HG02642 (cell line): ENCODE results near the gene HSPA12A.

Experiments
- ATAC-seq: cut with Tn5 transposase; IDR thresholded peaks from one replicate; pipeline ENCODE4 v1.9.1; 2021; ENCODE audit warnings: mild to moderate bottlenecking; ENCODE audit not compliant: unreplicated experiment, poor library complexity

The HSPA12A gene

DNA sequence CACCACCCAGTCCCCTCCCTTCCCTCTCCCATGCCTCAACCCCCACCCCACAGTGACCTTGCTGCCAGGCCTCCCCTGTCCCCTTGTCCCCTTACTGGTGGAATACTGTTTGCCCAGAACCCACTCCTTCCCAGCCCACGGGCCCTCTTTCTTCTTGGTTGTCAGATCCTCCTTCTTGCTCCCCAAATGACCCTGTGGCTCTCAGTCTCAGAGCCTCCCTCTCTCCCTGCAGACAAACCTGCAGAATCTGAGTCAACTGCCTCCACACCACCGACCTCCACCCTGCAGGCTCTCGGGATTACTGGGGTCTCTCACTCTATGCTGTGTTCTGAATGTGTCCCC lies 47.5 kb downstream of the HSPA12A start:
- no peak for ATAC-seq

DNA sequence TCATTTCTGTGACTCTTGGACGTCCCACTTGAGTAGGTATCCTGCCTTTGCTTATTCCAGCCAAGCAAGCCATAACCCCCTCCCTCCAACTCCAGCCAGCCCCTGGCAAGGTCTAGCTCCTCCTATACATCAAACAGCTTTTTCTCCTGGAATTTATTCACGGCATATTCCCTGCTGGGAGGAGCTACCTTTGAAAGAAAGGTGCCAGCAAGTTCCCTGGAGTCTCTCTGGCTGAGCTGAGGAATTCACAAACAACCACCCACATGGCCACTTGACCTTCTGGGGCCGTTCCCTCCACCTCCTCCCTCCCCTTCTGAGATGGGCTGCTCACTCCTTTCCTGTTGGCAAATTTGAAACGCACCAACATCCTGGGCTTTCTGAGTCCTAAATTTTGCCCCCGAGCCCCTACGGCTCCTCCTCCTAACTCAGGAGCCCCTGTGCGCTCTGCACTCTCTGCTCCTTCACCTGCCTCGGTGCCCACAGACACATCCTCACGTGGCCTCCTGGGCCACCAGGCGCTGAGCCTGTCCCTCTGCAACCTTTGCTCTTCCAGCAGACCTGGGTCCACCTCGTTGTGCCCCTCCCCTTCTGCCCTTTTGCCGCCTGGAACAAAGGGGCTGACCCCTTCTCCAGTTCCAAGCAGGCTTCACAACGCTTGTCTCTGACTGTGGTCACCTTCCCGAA lies 48.0 kb downstream of the HSPA12A start:
- ATAC-seq, result no peak

DNA sequence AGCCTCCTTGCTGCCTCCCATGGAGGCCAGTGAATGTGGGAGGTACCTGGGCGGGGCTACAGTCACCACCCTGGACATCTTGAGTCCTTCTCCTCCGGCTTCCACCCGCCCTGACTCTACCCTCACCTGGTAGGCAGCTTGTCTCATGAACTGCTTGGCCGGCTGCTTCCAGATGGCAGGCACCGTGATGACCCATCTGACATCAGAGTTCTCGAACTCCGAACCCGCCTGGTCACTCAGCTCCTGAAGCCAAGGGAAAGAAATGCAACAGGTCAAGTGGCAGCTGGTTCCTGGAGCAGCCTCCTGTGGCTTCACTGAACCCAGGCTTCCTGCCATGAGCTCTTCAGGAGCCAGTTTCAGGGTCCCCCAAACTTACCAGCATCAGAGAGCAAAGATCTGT lies 50.1 kb downstream of the HSPA12A start:
- no peak for ATAC-seq

DNA sequence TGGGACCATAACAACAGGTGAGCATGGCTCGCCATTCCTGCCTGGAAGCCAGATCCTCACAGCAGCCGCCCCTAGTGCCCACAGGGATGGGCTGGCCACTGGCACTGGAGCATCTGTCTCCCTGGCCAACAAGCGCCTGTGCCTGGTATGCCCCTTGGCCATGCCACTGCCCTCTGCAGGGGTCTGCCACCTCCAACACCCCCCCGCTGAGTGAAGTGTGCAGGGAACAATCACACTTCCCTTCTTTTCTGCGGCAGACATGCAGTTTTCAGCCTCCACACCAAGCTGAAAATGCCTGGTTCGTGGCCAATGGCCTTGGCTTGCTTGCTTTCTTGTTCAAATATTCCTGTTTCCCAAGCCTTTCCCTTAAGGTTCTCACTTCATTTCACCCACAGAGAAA lies 50.7 kb downstream of the HSPA12A start:
- no peak for ATAC-seq

DNA sequence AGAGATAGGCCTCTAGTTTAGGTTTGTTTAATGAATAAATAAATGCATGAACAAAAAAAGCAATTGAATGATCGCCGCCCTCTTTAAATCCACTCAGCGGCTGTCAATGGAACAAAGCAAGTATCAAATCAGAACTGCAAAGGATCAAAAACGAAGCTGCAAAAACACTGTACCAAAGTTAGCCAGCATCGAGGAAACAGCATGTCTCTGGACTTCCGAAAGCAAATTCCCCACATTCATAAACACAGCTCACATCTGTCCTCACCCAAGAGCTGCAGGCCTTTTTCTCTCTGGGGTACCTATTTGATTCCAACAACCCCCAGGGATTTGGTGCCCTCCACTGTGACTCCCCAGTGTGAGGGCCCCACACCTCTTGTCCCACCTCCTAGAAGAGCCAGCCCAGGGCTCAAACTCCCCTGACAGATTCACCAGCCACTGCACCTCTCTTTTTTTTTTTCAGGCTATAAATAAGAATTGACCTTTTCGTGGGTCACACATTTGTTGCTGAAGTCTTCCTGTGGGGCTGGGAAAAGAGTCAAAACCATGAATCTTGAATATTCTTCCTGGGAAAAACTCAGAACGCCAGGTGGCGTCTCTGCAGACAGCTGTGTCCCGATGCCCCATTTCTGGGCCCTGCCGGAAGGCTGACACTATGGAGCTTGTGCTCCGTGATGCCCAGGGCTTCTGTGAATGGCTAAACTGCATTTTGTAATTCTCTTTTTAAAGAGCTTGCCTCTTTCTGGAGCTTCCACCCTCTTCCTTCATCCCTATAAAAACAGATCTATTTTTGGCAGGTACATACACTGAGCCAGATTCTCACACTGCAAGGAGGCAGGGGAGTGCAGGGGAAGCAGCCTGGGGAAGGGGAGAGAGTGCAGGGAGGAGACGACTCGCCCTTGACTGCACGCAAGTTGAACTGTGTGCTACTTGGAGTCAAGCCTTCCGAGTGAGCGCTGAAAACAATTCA lies 51.7 kb downstream of the HSPA12A start:
- ATAC-seq, result no peak

DNA sequence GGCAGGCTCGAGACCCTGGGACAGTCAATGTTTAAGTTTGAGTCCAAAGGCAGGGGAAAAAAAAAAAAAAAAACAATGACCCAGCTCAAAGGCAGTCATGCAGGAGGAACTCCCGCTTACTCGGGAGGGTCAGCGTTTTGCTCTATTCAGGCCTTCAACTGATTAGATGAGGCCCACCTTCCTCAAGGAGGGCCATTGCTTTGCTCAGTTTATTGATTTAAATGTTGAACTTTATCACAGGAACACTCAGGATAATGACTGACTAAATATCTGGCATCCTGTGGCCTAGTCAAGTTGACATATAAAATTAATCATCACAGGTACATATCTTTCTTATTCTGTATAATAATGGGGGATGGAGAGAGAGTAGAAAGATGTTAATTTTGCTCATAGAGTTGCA lies 52.6 kb downstream of the HSPA12A start:
- ATAC-seq, result no peak

DNA sequence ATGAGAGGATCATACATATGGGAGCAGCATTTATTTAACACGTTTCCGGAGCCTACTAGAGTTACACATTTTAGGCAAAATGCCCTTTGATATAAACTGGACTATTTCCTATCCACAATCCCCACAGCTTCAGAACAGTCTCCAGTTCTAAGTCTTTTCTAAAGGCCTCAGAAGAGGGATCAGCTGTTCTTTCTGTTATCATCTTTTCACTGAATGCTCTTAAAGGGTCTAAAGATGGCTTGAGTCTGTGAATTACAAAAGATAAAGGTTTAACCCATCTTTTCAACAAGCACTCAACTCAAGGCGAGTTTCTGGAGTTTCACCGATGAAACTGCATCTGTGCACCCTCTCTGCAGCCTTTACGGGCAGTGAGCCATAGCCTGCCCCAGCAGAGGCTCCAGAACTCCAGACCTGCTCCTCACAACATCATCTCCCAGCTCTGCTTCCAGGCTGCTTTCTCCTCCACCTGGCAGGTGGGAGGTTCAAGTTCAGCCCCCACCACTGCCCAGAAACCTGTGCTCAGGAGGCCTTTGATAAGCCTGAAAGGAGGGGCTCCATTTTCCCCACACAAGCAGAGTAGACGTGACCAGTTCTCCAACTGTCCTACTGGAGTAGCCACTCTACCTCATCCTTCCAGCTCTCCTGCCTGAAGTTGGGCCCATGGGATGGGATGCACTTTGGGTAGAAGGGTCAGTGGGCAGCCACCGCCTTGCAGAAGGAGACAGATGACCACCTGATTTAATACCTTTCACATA lies 53.4 kb downstream of the HSPA12A start:
- no peak for ATAC-seq

DNA sequence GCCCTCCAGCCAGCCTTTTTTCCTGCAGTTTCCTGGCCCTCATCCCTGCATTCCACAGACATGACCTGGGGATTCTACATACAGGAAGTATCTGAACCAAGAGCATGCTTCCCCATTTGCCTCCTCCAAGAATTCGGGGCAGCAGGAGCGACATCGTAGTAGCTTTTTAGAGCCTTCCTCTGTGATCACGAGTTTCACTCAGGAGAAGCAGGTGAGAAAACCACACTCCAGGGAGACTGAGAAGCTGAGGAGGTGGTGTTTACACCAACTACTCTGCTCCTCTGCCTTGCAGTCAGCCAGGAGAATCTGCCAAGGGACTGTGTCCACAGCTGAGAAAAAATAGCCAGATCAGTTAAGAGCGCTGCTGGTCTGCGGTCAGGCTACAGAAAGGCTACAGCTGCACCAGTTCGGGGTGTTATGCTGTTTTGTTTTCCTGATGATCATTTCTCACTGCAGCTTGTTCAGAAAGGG lies 54.1 kb downstream of the HSPA12A start:
- ATAC-seq, result no peak

DNA sequence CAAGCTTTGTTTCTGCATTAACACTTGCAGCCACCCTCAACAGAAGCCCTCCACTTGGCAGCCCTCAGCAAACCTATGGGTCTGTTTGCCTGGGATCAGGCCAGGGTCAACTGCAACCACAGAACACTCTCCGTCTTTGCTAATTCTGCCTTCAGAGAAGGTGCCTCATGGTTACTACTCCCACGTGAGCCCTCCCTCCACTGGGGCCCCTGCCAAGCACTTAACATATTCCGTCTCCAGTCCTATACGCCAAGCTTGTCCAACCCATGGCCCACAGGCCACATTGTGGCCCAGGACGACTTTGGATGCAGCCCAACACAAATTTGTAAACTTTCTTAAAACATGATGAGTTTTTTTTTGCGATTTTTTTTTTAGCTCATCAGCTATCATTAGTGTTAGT lies 54.7 kb downstream of the HSPA12A start:
- ATAC-seq, result no peak

DNA sequence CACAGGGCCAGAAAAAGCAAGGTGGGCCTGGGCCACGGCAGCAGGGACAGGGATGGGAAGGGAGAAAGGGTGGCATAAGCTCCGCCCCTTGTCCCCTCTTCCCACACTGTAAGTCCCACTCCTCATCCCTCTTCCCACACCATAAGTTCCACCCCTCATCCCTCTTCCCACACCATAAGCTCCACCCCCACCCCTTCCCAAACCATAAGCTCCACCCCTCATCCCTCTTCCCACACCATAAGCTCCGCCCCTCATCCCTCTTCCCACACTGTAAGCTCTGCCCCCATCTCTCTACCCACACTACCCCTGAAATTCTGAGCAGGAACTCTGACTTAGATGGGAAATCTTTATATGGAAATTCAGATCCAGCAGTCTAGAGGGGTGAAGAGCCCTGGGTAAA lies 55.7 kb downstream of the HSPA12A start:
- no peak for ATAC-seq

DNA sequence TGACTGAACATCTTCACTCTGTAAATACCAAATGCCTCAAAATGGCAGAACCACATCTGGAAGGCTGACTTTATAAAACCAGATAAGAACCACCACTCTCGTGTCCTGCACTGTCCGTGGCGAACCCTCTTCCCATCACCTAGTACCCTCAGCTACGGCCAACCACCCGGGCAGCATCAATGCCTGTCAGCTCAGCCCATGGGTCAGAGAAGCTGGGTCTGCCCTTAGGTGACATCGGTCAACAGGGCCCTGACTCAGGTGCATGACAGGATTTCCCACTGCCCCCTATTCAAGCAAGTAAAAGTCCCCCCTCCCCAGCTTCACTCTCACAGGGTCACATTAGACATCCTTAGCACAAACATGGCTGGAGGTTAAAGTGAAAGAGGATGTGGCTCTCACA lies 56.6 kb downstream of the HSPA12A start:
- no peak for ATAC-seq

DNA sequence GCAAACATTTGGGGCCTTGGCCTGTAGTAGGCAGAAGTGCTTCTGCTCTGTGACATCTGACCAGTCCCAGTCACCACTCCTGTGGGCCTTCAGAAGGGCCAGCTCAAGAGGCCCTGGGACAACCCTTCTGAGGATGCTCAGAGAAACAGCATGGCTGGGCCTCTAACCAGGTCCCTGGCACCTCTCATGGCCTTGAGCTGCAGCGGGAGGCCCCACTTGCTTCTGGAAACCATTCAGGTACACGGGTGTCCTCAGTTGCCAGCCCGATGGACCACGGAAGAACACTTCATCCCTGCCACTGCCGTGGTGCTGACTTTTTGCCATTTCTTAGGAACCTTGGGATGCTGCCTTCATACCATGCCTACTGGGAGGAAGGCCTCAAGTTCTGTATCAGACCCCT lies 57.6 kb downstream of the HSPA12A start:
- no peak for ATAC-seq

DNA sequence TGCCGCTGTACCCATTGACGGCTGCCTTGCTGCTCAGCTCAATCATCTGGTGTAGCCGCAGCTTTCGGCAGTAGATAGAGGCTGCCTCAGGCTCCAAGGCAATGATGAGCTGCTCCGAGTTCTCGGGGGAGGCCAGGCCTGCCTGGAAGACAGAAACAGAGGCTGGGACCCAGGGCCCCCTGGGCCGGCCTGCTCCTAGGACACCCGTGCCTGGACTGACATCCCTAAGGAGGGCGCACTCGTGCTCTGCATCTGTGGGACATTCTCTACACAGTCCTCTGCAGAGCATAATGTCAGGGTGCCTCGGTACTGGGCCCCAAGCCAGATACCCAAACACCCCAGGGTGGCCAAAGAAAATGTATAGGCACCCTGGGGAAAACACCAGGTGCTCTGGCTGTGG lies 58.5 kb downstream of the HSPA12A start:
- no peak for ATAC-seq

DNA sequence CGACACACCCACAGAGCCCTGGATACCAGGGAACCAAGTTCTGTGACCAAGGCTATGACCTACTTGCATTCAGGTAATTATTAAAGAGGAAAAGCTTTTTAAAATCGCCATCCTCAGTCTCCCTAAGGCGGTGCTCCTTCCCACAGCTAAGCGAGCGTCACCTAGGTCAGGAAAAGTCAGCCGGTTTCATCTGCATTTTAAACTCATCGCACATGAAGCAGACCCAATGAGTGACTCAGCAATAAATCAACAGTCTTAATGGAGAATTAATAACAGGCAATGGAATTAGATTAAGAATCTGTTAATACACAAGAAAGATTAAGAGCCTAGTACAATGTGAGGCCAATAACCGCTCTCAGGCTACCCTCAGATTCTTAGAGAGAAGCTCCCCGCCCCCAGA lies 59.2 kb downstream of the HSPA12A start:
- ATAC-seq, result no peak

DNA sequence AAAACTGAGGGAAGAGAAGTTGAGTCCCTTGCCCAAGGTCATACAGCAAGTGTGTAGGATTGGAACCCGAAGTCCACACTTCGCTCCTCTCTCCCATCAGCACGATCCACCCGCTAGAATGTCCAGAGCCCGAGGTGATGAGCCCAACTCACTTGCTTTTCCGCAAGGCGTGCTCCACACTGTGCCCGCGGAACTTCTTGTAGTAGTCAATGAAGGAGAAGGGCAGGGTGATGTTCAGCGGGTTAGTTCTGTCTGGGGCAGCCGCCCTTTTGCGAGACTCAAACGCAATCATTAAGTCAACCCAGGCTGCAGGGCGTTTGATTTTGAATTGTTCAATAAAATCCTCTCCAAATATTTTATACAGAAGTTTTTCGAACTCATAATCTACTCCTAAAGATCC lies 63.0 kb downstream of the HSPA12A start:
- ATAC-seq, result no peak

DNA sequence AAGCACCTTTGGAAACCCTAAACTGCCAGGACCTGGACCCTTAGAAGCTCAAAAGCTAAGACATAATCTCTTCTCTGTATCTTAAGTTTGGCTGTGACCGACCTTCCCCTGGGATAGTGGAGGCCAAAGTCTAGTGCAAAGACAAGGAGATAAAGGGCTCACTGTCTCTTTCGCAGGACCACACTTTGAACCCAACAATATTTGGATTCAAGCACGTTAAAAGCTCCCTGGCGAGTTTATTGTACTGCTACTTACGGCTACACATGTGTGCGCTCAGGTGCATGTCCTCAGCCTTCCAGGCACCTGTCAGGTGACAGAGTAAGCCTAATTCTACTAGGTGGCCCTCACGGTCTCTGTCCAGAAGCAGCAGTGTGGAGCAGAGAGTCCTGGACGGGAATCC lies 65.7 kb downstream of the HSPA12A start:
- ATAC-seq, result no peak

DNA sequence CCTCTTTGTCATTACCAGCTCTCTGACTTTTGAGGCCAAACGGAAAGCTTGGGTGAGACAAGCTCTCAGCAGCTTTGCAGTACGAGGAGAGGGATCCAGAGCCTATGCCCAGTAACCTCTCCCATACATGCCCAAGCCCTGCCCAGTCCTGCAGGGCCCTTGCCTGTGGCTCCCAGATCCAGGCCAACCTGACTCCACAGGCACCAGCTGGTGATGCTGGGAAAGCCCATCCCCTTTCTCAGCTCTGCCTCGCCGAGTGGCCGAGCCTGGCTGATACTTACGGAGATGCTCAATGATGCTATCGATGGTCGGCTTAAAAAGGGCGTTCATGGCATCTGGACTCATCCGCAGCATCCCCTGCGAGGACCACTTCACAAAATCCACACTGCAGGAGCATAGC lies 66.2 kb downstream of the HSPA12A start:
- ATAC-seq, result no peak

DNA sequence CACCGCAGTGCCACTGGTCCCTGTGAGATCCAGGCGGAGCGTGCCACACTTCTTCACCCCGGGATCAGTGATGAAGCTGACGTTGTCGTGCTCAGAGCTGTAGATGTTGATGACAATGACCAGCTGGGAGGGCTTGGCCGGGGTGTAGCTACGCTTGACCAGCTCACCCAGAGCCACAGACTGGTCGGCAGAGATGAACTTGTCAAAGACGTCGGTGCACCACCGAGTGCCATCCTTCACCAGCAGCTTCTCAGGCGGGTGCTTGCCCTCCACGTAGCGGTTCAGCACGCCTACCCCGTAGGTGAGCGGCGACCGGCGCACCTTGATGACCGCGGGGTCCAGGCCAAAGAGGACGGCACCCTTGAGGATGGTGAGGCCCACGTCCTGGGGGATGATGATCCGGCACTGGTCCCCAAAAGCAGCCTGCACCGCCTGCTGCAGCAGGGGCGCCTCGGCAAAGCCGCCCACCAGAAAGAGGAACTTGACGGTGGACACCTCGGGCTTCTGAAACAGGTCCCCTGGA lies 67.4 kb downstream of the HSPA12A start:
- ATAC-seq, result no peak

DNA sequence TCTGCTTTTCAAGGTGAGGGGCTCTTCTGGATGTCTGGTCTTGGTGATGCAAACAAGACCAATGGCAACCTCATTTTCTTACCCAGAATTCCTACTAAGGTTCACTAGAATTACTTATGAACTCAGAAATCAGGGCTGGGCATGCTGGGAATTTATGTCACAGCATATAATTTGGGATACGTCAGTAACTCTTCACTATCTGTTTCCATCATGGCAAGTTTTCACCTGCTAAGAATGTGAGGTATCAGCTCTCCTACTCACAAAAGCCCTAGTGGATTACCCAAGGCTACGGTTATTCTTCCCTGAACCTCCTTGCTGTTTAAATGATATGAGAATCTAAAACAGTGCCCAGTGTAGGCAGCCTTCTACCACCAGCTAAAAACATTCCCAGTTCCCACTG lies 68.5 kb downstream of the HSPA12A start:
- ATAC-seq, result no peak

DNA sequence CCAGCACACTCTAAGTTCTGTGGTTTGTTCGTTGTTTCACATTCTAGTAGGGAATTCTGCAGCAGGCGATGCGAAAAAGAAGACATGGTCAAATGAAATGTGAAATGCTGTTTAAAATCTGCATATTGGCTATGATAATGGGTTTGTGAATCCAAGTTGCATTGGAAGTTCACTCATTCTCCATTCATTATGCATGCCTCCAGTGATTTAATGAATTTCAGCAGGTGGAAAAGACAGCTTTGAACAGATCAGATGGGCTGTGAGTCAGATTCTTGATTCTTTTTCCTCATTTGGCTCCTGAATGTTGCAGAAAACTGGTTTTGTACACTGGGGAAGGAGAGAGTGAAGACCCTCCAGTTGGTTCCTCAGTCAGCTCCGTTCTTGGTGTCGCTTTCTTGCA lies 69.5 kb downstream of the HSPA12A start:
- ATAC-seq, result no peak
